SK-N-SH (cell line): ENCODE measurements around the gene KIFC3.

Experiments
- RAD21 ChIP-seq: IDR thresholded peaks from 2 replicates; pipeline ENCODE4 v1.6.1; 2012; ENCODE audit warnings: mild to moderate bottlenecking, low read length
- TAF1 ChIP-seq: IDR thresholded peaks from 2 replicates; pipeline ENCODE4 v1.6.1; 2012; ENCODE audit warnings: low read depth, mild to moderate bottlenecking, low read length, moderate library complexity, borderline replicate concordance

- no peak for TF ChIP-seq TAF1
- TF ChIP-seq RAD21: no peak
Measured at GRCh38 chr16:57781741-57782606, 20.3 kb downstream of the KIFC3 start.
